ENCODE measurements around the gene ADO. TPM values are rescaled to one million over a fixed set of nuclear protein-coding genes. Genes with fewer than 3 reads are reported as not detected.

The ADO gene
- total RNA-seq, 1 donor from 2014 or later: 16.3 TPM

GRCh38 chr10:62844280-62845011, 39.9 kb downstream of the ADO start:
- Histone ChIP-seq H3K27me3 (ENCODE audit: control insufficient read depth, insufficient read depth, low read length) (no peaks in the 10 kb centered on the region), H3K36me3 (ENCODE audit: control insufficient read depth, insufficient read depth, low read length) (no peaks in the 10 kb centered on the region), H3K4me3 (ENCODE audit: low read depth, low read length) (no peak overlapping the region)
- DNase-seq (ENCODE audit: low read depth) (no peak), FAIRE-seq (no peak)
- TF ChIP-seq CTCF (IDR thresholded peaks at IDR 0.05; ENCODE audit: insufficient read depth, low read length, severe bottlenecking): no peak

- Histone ChIP-seq H3K36me3 (ENCODE audit: control insufficient read depth, insufficient read depth, low read length) (no peaks in the 10 kb centered on the region), H3K4me3 (ENCODE audit: low read depth, low read length) (no peak overlapping the region), H3K27me3 (ENCODE audit: control insufficient read depth, insufficient read depth, low read length) (no peaks in the 10 kb centered on the region)
- no peak for TF ChIP-seq CTCF (IDR thresholded peaks at IDR 0.05; ENCODE audit: insufficient read depth, low read length, severe bottlenecking)
- no peak for FAIRE-seq
- no peak for DNase-seq (ENCODE audit: low read depth)
Measured at GRCh38 chr10:62847433-62847832, 42.9 kb downstream of the ADO start.

- no peak for TF ChIP-seq CTCF (IDR thresholded peaks at IDR 0.05; ENCODE audit: insufficient read depth, low read length, severe bottlenecking)
- Histone ChIP-seq H3K36me3 (ENCODE audit: control insufficient read depth, insufficient read depth, low read length) (no peaks in the 10 kb centered on the region), H3K4me3 (ENCODE audit: low read depth, low read length) (no peak overlapping the region), H3K27me3 (ENCODE audit: control insufficient read depth, insufficient read depth, low read length) (no peaks in the 10 kb centered on the region)
- no peak for DNase-seq (ENCODE audit: low read depth)
- FAIRE-seq: no peak
Measured at GRCh38 chr10:62850646-62851045, 46.1 kb downstream of the ADO start.

- peak; percentile 14 for TF ChIP-seq CTCF (IDR thresholded peaks at IDR 0.05; ENCODE audit: insufficient read depth, low read length, severe bottlenecking)
- H3K4me3 ChIP-seq (ENCODE audit: low read depth, low read length): no peak overlapping the region
- no peaks in the 10 kb centered on the region for H3K36me3 ChIP-seq (ENCODE audit: control insufficient read depth, insufficient read depth, low read length)
- peak; percentile 13 for DNase-seq (ENCODE audit: low read depth)
- H3K27me3 ChIP-seq (ENCODE audit: control insufficient read depth, insufficient read depth, low read length): no peaks in the 10 kb centered on the region
- no peak for FAIRE-seq
Measured at GRCh38 chr10:62851442-62851841, 46.9 kb downstream of the ADO start.

GRCh38 chr10:62852961-62853702, 48.6 kb downstream of the ADO start:
- DNase-seq (ENCODE audit: low read depth): no peak
- H3K27me3 ChIP-seq (ENCODE audit: control insufficient read depth, insufficient read depth, low read length): no peaks in the 10 kb centered on the region
- TF ChIP-seq CTCF (IDR thresholded peaks at IDR 0.05; ENCODE audit: insufficient read depth, low read length, severe bottlenecking): no peak
- no peak overlapping the region for H3K4me3 ChIP-seq (ENCODE audit: low read depth, low read length)
- no peak for FAIRE-seq
- no peaks in the 10 kb centered on the region for H3K36me3 ChIP-seq (ENCODE audit: control insufficient read depth, insufficient read depth, low read length)
